Stimulated activated CD4-positive, alpha-beta T cell treated with anti-CD3 and anti-CD28 coated beads, Interleukin-15, amount 100 ng/mL, for 24 hours (primary cell): ENCODE results near the gene PNKD.

ENCODE experiments used
- DNase-seq: peaks from one replicate; pipeline ENCODE4 v3.0.0-alpha.2; 2020

The PNKD gene

GRCh38 chr2:218320704-218321336 is 50.5 kb downstream of the PNKD start:
- no peak for DNase-seq

- DNase-seq = peak; percentile 67
Measured at GRCh38 chr2:218322768-218323525, 52.6 kb downstream of the PNKD start.

GRCh38 chr2:218323526-218324472 is 53.5 kb downstream of the PNKD start:
- no peak for DNase-seq

- DNase-seq = no peak
Measured at GRCh38 chr2:218325566-218326160, 55.3 kb downstream of the PNKD start.

- no peak for DNase-seq
Measured at GRCh38 chr2:218326315-218326714, 56.0 kb downstream of the PNKD start.

- DNase-seq = no peak
Measured at GRCh38 chr2:218327451-218328210, 57.3 kb downstream of the PNKD start.

- no peak for DNase-seq
Measured at GRCh38 chr2:218328294-218328693, 58.0 kb downstream of the PNKD start.

- DNase-seq = no peak
Measured at GRCh38 chr2:218329027-218329825, 58.9 kb downstream of the PNKD start.

- no peak for DNase-seq
Measured at GRCh38 chr2:218329826-218330593, 59.7 kb downstream of the PNKD start.

GRCh38 chr2:218331745-218332144 is 61.4 kb downstream of the PNKD start:
- no peak for DNase-seq

- no peak for DNase-seq
Measured at GRCh38 chr2:218332288-218332687, 62.0 kb downstream of the PNKD start.

GRCh38 chr2:218332920-218333645 is 62.8 kb downstream of the PNKD start:
- no peak for DNase-seq

- no peak for DNase-seq
Measured at GRCh38 chr2:218334531-218334930, 64.2 kb downstream of the PNKD start.

- no peak for DNase-seq
Measured at GRCh38 chr2:218340656-218341055, 70.3 kb downstream of the PNKD start.

- DNase-seq = no peak
Measured at GRCh38 chr2:218341381-218341780, 71.1 kb downstream of the PNKD start.

- DNase-seq = no peak
Measured at GRCh38 chr2:218342837-218343236, 72.5 kb downstream of the PNKD start.

- DNase-seq = no peak
Measured at GRCh38 chr2:218343591-218343990, 73.3 kb downstream of the PNKD start.

- no peak for DNase-seq
Measured at GRCh38 chr2:218344090-218344754, 73.9 kb downstream of the PNKD start.

- DNase-seq = no peak
Measured at GRCh38 chr2:218344755-218345417, 74.6 kb downstream of the PNKD start.
